IMR-90 (cell line): ENCODE data around the gene PPP6R3.

ENCODE experiments used
- BHLHE40 ChIP-seq: fragments of 150-350 bp; IDR thresholded peaks from 2 replicates; pipeline ENCODE4 v1.6.1; 2016; ENCODE audit warnings: mild to moderate bottlenecking, low read depth, low read length
- CTCF ChIP-seq: conservative IDR thresholded peaks from 2 replicates; pipeline ENCODE4 v1.5.1; 2012; ENCODE audit warnings: mild to moderate bottlenecking, low read depth, low read length, improper control_type of control experiment
- NFE2L2 ChIP-seq: fragments of 150-350 bp; IDR thresholded peaks from 2 replicates; pipeline ENCODE4 v1.6.1; 2016; ENCODE audit warnings: low read depth, mild to moderate bottlenecking, low read length
- POLR2A ChIP-seq: IDR thresholded peaks from 2 replicates; pipeline ENCODE4 v1.6.1; 2012; ENCODE audit warnings: mild to moderate bottlenecking, low read depth, low read length
- RAD21 ChIP-seq: IDR thresholded peaks from 2 replicates; pipeline ENCODE4 v1.6.1; 2012; ENCODE audit warnings: low read length, improper control_type of control experiment
- RFX5 ChIP-seq: IDR thresholded peaks from 2 replicates; pipeline ENCODE4 v1.8.0; 2012; ENCODE audit warnings: low read depth, mild to moderate bottlenecking, low read length, moderate library complexity

- TF ChIP-seq RAD21 (no peak), CTCF (no peak), POLR2A (no peak), RFX5 (no peak), BHLHE40 (no peak), NFE2L2 (no peak)
Observed at GRCh38 chr11:68528630-68529029, 68.1 kb downstream of the PPP6R3 start.
